GOT3 (cell line): ENCODE data around the gene B3GALT5.

Experiments used
- DNase-seq: peaks from one replicate; lab custom pipeline; 2025; ENCODE audit warnings: mixed read lengths; lab: John Stamatoyannopoulos, UW

The B3GALT5 gene

GRCh38 chr21:39645331-39645730, 32.6 kb downstream of the B3GALT5 start:
- DNase-seq, result no peak

- DNase-seq, result no peak
Measured at GRCh38 chr21:39647476-39647875, 34.7 kb downstream of the B3GALT5 start.

GRCh38 chr21:39648879-39649278, 36.1 kb downstream of the B3GALT5 start:
- DNase-seq, result no peak

GRCh38 chr21:39649526-39649925, 36.8 kb downstream of the B3GALT5 start:
- no peak for DNase-seq

GRCh38 chr21:39650306-39650705, 37.6 kb downstream of the B3GALT5 start:
- DNase-seq, result no peak

- no peak for DNase-seq
Measured at GRCh38 chr21:39650801-39651200, 38.1 kb downstream of the B3GALT5 start.

- DNase-seq, result no peak
Measured at GRCh38 chr21:39651206-39651605, 38.5 kb downstream of the B3GALT5 start.

- DNase-seq, result no peak
Measured at GRCh38 chr21:39654951-39655350, 42.2 kb downstream of the B3GALT5 start.

- no peak for DNase-seq
Measured at GRCh38 chr21:39655589-39655988, 42.8 kb downstream of the B3GALT5 start.

- no peak for DNase-seq
Measured at GRCh38 chr21:39656209-39656608, 43.5 kb downstream of the B3GALT5 start.

GRCh38 chr21:39657091-39657689, 44.5 kb downstream of the B3GALT5 start:
- DNase-seq, result no peak

GRCh38 chr21:39658066-39658465, 45.3 kb downstream of the B3GALT5 start:
- no peak for DNase-seq

GRCh38 chr21:39659070-39659815, 46.5 kb downstream of the B3GALT5 start:
- no peak for DNase-seq

- DNase-seq, result no peak
Measured at GRCh38 chr21:39660191-39660980, 47.6 kb downstream of the B3GALT5 start.

GRCh38 chr21:39661121-39661520, 48.4 kb downstream of the B3GALT5 start:
- DNase-seq, result no peak

GRCh38 chr21:39661740-39662139, 49.0 kb downstream of the B3GALT5 start:
- DNase-seq, result no peak

GRCh38 chr21:39662411-39662953, 49.7 kb downstream of the B3GALT5 start:
- DNase-seq, result no peak

- DNase-seq, result no peak
Measured at GRCh38 chr21:39663066-39663465, 50.3 kb downstream of the B3GALT5 start.

GRCh38 chr21:39663742-39664492, 51.2 kb downstream of the B3GALT5 start:
- DNase-seq, result no peak

GRCh38 chr21:39664586-39664985, 51.8 kb downstream of the B3GALT5 start:
- no peak for DNase-seq

GRCh38 chr21:39666026-39666425, 53.3 kb downstream of the B3GALT5 start:
- no peak for DNase-seq
